HG03060 (cell line): ENCODE data around the gene UCK1.

Experiments used
- ATAC-seq: cut with Tn5 transposase; IDR thresholded peaks from one replicate; pipeline ENCODE4 v1.9.1; 2021; ENCODE audit warnings: low read depth, moderate number of reproducible peaks; ENCODE audit not compliant: unreplicated experiment

UCK1 gene

DNA sequence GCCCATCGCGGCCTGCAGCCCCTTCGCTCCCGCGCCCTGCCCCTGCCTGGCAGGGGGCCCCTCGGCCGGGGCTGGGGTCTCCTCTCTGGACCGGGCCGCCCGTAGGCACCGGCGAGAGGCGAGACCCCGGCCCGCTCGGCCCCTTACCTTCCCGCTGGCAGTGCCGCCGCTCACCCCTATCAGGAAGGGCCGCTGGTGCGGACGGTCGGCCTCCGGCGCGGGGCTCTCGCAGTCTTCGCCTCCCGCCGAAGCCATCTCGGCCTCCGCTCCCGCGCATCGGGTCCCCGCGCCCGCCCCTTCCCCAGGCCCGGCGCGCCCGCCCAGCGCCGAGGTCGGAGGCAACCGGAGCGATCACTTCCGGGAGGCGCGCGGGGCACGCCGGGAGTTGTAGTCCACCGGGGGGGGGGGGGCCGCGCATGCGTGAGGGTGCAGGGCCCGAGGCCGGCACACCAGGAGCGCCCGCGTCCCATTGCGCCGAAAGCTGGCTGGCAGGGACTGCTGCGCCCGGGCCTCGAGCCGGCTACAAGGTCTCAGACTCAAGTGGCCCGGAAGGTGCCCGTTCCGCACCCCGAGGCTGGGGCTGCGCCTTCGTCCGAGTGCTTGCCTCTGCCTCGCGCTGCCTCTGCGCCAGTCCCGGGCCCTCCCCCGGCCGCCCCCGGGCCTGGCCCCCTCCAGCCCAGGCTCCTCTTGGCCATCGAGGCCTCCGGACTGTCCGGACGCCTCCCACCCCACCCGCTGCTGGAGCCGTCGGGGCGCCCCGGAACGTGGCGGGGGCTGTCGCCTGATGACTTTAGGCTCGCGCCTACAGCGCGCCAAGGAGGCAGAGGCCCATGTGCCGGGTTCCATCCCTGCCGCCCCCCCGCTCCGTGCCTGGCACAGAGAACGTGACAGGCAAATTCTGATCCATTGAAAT, at the start of gene UCK1:
TSS of gene UCK1 (minus strand) at position 344 of the 913 bp plus-strand sequence. CDS start at position 255, 89 bp downstream.
- ATAC-seq = no peak

DNA sequence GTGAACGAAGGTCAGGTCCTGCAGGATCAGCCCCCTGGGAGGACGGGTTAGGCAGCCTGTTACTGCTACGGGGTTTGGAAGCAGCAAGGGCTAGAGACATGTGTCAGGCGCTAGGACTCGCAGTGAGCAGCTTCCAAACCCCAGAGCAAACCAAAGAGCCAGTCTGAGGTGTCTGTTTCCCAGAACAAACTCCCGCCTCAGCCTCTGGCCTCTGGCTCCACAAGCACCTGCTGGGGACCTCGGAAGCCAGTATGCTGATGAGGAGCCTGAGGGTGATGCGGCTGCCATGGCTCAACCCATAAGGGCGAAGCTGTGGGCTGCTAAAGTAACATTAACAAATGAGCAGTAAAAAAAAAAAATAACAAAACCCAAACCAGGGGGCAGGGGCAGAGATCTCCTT, 49.3 kb upstream of the UCK1 start:
- no peak for ATAC-seq

DNA sequence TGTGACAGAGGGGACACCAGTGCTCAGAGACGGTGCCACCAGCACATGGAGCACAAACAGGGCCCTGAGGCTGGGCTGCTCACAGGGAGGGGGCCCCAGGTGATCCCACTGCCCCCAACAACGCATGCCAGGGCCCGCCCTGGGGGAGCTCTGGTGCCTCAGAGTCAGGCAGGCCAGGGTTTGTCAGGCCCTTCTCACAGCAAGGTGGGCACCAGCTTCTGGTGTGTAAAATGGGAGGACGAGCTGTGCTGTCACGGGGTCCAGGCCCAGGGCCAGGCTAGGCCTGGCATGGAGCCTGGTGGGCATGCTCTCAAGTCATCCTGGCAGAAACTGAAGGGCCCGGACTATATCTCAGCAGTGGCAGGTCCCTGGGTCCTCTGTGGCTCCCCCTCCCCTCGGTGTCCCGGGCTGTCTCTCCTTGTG, 48.7 kb upstream of the UCK1 start:
- no peak for ATAC-seq

DNA sequence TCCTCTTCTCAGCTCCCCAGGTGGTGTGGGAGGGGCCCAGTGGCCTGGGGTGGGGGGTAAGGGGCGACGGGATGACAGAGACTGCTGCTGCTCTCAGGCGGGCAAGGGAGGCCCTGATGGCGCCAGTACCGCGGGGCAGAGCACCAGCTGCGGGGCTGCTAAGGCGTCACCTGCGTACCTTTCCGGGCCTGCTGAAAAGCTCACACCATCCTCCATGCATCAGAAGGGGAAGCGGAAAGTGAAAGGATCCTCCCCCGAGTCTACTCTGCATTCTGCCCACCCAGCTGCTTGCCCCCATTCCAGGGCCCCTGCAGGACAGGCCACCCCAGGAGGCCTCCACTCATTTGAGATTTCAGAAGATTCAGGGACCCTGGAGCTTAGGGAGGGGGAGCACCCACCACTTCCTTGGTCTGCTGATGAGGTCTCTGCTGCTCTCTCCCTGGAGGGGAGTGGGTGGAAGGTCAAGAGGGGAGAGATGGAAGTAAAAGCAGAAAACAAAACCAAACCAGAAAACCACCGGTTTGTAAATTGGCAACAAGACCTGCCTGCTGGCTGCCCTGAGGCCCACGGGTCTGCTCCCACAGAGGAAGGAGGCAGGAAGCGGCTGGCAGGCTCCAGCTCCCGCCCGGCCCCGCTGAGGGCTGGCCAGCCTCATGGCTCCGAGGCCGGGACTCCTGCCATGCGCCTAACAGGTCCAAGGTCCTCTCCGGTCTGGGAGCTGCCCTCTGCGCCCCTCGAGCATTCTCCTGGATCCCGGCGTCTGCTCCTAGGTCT, 47.9 kb upstream of the UCK1 start:
- no peak for ATAC-seq

DNA sequence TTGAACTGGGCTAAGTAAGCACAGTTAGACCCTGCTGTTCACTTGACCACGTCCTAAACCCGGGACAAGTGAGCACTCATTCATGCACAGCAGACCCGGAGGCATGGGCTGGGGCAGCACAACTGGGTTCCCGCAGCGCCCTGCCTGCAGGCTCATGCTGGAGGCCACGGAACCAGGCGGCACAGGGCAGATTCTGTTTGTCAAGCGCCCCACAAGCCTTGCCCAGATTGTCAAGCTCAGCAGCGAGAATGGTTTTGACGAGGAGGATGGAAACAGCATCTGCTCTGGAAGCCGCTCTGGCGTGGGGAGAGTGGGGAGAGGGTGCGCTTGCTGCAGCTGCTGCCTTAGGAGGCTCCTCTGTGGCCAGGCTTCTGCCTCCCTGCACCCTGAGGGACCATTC, 47.0 kb upstream of the UCK1 start:
- ATAC-seq = no peak

DNA sequence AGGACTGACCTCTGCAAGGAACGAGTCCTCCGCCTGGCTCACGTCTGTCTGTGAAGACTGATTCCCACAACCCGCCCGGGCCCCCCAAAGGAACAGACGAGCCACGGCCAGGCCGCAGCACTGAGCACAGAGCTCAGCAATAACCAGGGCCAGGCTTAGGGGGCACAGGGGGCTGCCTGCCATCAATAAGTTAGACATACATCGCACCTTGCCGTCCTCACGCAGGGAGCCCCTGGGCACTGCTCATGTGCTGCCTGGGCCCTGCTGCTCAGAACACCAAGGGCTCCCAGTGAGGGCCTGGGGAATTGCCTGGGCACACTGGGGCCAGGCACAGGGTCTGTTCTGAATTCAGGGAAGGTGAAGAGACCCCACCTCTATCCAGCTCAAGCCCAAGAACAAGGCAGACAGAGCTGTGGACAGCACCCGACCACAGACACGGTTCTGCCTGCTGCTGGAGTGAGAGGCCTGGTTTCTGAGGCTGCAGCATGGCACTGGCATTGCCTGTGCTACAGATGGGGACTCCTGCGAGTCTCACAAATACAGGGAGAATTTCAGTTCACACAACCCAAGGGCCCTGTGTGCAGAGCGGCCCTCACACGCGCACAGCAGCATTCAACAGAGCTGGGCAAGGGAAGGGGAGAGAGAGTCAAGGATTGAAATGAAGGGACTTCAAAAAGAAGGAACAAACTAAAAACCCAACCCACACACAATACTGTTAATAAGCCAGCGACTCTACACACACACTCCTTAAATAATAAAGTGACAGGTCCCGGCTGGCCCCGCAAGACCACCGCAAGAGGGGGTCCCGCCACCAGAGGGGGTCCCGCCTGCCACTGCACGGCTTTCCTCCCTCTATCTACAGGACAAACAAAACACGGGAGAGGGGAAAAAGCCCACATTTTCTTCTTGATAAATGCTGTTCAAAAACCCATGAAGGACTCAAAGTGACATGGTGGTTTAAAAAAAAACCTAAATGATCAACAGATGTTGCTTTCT, 46.2 kb upstream of the UCK1 start:
- ATAC-seq = no peak

DNA sequence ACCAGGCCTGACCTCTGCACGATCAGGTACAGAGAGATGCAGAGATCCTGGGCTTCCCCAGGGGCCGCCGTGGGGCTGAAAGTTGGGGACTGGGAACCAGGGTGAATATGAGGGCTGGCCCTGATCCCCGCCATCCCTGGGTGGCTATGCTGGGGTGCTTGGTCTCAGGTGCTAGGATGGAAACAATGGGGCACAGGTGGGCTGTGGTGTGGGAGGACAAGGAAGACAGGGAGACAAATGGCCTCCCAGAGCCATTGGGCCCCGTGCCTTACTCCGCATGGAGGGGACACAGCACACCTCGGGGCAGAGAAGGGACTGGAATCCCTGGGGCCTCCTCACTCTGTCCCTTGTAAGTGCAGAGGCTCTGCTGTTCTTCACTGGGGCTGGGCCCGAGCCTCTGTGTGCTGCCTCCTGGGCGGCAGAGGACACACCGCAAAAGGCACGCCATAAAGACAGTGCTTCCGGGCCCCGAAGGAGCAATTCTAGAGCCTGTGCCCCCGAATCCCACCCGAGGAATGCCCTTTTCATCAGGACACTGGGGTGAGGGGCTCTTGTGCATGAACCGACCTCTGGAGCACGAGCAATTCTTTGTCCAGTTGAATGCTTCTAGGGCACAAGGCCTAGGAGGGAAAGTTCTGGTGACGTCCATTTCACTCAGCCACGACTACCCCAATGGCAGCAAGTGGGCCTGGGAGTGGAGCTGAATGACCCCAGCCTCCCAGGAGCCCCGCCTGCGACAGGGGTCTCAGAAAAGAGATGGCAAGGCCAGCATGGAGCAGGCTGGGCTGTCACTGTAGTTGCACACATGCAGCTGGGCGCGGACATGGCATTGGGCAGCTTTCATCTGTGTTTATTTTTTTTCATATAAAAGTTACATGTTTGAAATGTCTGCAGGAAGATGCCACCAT, 45.1 kb upstream of the UCK1 start:
- ATAC-seq = no peak

DNA sequence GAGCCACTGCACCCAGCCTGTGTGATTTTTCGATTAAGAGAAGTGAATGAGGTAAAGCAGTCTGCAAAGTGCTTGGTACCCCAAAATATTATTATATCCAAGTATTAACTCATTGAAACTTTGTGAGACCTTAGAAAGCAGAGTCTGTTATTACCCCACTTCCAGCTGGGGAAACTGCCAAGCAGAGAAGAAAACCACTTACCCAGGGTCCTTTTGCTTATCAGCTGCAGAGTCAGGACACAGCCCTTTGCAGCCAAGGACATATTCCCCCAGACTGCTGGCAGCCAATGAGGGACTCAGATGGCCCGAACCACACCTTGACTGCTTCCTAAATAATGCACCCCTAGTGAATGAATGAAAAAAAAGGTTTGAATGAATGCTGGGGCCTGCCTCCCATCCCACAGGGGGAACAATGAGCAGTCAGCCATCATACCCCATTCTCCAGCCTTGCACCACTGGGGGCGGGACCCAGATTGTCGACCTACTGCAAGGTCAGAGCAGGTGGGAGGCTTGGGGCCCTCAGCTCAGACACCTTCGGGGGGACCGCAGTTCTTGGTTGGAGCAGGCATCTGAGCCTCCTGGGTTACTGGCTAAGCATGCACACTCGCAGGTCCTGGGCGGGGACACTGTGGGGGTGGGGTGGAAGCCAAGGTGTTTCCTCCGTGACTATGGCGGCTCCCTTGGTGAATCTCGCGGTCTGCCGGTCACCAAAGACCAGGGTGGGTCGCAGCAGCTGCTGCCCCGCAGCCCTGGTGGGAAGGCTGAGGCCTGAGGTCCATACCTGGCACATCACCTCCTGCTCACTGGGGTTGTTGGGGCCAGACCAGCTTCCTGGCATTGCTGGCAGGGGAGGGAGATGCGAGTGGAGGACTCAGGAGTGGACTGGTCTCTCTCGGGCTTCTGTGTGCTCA, 43.9 kb upstream of the UCK1 start:
- no peak for ATAC-seq

DNA sequence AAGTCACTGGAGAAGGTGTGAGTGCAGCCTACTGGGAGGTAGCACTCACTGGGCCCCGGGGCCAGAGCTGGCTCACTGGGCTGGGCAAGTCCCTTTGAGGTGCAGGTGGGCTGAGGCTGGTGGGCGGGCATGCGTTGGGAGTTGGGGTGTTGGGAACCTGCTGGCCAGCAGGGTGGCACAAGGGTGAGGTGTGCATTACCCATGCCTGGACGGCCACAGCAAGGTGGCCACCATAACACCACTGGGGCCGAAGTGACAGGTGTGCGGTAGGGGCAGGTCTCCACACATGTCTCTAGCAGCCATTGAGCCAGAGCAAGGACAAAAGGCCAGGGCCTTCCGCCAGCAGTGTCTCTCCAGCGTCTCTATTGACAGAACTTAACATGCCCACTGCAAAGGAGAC, 36.8 kb upstream of the UCK1 start:
- ATAC-seq = no peak

DNA sequence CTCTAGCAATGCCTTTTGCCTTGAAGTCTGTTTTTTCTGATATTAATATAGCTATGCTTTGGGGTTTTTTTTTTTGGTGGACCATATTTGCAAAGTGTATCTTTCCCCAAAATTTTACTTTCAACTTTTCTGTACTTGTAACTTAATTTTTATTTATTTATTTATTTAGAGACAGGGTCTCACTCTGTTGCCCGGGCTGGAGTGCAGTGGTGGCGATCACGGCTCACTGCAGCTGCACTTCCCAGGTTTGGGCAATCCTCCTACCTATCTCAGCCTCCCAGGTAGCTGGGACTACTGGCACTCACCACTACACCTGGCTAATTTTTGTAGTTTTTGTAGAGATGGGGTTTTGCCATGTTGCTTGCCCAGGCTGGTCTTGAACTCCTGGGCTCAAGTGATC, 35.1 kb upstream of the UCK1 start:
- no peak for ATAC-seq

DNA sequence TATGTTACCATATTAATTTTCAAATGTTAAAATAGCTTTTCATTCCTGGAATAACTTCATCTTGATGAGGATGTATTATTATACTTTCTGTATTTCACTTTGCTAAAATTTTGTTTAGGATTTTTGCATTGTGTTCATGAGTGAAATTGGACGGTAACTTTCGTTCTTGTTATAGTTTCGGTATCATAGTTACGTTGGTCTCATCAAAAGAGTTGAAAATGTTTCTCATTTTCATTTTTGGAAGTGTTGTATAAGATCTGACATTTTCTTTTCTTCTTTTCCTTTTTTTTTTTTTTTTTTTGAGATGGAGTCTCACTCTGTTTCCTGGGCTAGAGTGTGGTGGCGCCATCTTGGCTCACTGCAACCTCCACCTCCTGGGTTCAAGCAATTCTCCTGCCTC, 34.3 kb upstream of the UCK1 start:
- ATAC-seq = no peak

DNA sequence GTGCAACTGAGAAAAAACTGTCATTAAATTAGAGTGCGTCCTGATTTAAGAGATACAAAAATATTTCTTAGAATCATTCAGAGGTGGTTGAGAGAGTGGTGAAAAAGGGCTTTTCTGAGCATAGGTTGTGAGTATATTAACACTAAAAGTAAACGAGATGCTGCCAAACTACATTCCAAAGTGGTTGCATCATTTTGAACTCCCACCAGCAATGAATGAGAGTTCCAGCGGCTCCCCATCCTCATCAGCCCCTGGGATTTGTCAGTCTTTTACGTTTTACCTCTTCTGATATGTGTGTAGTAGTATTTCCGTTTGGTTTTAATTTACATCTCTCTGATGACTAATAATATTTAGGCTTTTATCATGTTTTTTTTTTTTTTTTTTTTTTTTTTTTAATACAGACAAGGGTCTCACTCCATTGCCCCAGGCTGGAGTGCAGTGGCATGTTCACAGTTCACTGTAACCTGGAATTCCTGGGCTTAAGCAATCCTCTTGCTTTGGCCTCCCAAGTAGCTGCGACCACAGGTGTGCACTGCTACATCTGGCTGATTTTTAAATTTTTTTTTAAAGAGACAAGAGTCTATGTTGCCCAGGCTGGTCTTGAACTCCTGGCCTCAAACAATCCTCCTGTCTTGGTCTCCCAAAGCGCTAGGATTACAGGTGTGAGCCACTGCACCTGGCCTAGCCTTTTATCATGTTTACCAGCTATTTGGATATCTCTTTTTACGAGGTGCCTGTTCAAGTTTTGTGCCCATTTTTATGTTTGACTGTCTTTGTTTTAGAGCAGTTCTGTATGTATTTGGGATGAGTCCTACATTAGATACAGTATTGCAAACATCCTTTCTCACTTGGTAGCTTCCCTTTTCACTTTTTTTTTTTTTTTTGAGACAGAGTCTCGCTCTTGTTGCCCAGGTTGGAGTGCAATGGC, 31.2 kb upstream of the UCK1 start:
- no peak for ATAC-seq

DNA sequence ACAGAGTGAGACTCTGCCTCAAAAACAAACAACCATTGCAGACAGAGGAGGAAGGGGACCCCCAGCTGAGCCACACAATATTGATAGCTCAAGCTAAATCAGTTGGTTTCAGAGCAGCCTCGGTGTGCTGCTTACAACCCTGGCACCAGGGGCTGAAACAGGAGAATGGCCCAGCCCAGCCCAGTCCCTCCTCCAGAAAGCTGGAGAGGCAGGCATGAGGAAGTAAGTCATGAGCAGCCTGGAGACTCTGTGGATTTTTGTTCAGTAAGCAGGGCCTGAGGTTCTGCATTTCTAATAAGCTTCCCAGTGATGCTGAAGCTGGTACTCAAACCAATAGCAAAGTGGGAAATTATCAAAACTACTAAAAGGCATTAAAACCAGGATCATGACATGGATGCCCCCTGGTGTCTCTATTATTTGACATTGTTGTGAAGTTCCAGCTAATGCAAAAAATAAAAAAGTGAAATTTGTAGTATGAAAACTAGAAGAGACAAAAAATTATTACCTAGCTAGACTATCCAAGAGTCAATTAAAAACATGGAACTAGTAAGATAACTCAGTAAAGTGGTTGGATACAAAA, 28.4 kb upstream of the UCK1 start:
- ATAC-seq = no peak

DNA sequence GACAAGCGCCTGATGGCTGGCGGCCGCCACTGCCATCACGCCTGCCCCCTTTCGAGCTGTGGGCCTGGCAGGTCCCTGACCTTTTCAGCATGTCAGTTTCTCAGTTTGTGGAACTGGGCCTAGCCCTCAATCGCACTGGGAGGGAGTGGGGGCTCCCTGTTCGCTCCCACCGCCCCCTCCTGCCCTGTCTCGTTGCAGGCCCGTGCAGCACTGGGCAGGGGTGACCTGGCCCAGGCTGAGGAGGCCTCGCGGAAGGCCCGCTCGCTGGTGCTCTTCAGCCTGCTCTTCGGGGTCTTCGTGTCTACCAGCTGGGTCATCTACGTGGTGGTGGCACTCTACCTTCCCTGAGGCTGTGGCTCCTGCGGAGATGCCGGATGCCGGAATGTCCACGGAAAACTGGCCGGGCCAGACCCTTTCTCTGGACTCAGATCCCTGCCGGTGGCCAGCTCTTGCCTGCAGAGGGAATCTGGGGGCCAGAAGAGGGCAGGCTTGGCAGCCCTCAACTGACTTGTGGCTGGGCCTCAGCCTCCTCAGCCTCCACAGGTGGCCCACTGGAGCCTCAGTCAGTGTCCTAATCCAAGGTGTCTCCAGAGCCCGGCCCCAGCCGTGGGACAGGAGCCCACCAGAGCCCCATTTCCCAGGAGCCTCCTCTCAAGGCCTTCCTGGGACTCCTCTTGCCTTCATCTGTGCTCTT, 26.9 kb upstream of the UCK1 start:
- ATAC-seq = no peak

DNA sequence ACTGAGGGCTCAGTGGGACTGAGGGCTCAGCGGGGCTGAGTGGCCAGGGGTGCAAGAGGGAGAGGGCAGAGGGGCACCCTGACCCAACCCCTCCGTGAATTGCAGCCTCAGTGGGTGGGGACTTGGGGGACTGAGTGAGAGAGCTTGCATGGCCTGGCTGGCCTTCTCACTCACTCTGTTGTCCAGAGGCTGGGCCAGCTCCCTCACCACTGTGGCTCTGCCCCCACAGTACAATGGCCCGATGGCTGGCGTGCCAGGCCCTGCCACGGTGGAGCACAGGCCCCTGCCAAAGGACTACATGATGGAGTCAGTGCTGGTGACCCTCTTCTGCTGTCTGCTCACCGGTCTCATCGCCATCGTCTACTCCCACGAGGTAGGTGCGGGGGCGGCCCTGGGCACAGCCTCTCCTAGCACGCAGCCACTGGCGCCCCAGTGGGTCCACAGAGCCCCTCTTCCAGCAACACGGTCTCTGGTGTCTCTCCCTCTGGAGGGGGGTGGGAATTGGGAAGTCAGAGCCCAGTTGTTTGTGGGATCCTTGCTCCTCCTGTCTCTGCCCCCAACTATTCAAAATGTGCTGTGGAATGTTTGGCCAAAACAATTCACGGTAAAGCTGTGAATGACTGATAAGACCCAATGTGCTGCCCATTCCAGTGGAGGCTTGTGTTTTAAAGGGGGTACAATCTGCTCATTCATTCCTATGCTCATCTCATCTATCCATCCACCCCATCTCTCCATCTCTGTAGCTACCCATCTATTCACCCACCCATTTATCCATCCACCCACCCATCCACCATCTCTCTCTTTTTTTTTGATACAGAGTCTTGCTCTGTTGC, 25.0 kb upstream of the UCK1 start:
- no peak for ATAC-seq
